Activated CD4-positive, alpha-beta T cell treated with anti-CD3 and anti-CD28 coated beads, Interleukin-2, amount 10 ng/mL, durations not matched to agents 7 days and 5 days (primary cell): Measurements from ENCODE around the gene GADD45GIP1. TPM values are rescaled to one million over a fixed set of nuclear protein-coding genes. Genes with fewer than 3 reads are reported as not detected.

Source experiments
- CTCF ChIA-PET: fragments of 350-600 bp; sonication (Branson Sonifier 250); formaldehyde crosslinking; loops from one replicate; lab custom pipeline; 2021; ENCODE audit warnings: antibody characterized with exemption; lab: Charles Lee
- POLR2A ChIA-PET: fragments of 350-600 bp; sonication (Branson Sonifier 250); formaldehyde crosslinking; loops from one replicate; lab custom pipeline; 2021; ENCODE audit warnings: antibody characterized with exemption; lab: Charles Lee
- DNase-seq: peaks from one replicate; pipeline ENCODE4 v3.0.0-alpha.2; 2020
- H3K27ac Mint-ChIP-seq: one replicate; pipeline ENCODE4 v1.8.0; 2021; ENCODE audit warnings: mild to moderate bottlenecking, moderate library complexity, mixed read lengths
- H3K27me3 Mint-ChIP-seq: one replicate; pipeline ENCODE4 v1.8.0; 2021; ENCODE audit warnings: mixed read lengths
- H3K36me3 Mint-ChIP-seq: one replicate; pipeline ENCODE4 v1.8.0; 2021; ENCODE audit warnings: low read depth, mixed read lengths
- H3K4me1 Mint-ChIP-seq: one replicate; pipeline ENCODE4 v1.8.0; 2021; ENCODE audit warnings: mixed read lengths
- H3K4me3 Mint-ChIP-seq: one replicate; pipeline ENCODE4 v1.8.0; 2021; ENCODE audit warnings: mild to moderate bottlenecking, moderate library complexity, mixed read lengths
- H3K9me3 Mint-ChIP-seq: one replicate; pipeline ENCODE4 v1.8.0; 2021; ENCODE audit warnings: mixed read lengths
- total RNA-seq, 2 experiments: library from RNA; stranded (reverse); gene quantifications; one replicate each; pipeline ENCODE4 v1.2.3, GENCODE V29; 2021

GADD45GIP1 gene
- 10 to 100 TPM; 14.9 to 16.5 TPM for total RNA-seq

DNA sequence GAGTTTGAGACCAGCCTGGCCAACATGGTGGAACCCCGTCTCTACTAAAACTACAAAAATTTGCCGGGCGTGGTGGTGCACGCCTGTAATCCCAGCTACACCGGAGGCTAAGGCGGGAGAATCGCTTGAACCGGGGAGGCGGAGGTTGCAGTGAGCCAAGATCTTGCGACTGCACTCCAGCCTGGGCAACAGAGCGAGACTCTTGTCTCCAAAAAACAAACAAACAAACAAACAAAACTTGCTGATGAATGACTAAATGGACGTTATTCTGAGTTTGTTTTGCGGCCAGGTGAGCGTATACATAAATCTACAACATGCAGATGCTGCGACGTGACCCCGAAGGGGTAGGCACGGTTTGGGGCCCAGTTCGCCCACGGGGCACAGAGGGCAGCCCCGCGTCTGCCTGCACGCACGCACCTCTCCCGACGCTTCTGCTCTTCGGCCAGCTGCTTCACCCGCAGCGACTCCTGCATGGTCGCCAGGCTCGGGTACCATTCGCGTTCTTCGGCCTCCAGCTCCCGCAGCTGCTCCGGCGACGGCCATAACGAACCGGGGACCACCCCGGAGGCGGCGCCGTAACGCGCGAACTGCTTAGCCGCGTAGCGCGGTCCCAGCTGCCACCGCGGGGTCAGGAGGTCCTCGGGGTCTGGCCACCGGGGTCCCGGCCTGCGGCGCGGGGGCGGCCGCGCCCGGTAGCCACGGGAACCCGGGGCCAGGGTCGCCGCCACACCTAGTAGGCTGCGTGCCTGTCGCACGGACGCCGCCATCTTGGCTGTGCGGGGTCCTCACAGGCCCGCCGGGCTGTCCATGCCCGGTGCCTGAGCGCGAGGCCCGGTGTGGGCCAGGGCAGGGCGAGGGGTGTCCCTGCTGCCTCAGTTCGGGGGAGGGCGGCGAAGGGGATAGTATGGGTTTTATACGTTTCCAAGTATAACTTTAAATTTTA is at the start of gene GADD45GIP1:
Gene GADD45GIP1, minus strand, starts transcription at position 778 of the 943 bp plus-strand sequence. Its CDS starts 11 bp downstream, at position 767.
- H3K9me3 Mint-ChIP-seq = no peaks in the 10 kb centered on the region
- peak within 1 kb of the TSS; percentile 87 for H3K4me3 Mint-ChIP-seq
- POLR2A ChIA-PET = interaction anchor here (0.6 kb wide), 1 partner anchor 120 kb away, joined by 3 read pairs; no protein-coding TSS in a partner anchor
- no peaks in the 10 kb centered on the region for H3K27me3 Mint-ChIP-seq
- H3K36me3 Mint-ChIP-seq = peaks cover 20% of the 10 kb centered on the region
- peaks cover 32% of the 10 kb centered on the region for H3K4me1 Mint-ChIP-seq
- H3K27ac Mint-ChIP-seq = peak within 1 kb of the TSS; percentile 98
- CTCF ChIA-PET = interaction anchor here (0.6 to 4.4 kb wide), 2 partner anchors 9 to 149 kb away, joined by 3 to 32 read pairs; no protein-coding TSS in a partner anchor
- peak; percentile 84 for DNase-seq

DNA sequence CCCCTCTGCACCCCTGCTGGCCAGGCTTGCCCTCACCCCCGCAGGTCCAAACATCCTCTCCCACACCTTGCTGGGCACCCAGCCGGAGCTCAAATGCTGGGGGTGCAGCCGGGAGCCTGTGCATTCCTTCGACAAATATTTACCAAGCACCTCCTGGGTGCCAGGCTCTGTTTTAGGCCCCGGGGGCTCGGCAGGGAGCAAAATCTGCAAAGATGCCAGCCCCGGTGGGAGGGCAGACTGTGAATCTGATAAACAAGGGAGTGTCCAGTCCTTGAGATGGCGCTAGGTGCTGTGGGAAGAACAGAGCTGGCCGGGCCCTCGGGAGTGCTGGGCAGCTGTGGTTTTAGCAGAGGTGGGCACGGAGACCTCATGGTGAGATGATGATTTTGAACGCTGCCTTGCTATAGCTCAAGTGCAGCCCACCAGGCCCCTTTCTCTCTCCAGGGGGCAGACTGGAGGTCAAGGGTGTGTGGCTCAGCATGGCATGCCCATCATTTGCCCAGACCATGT is 48.9 kb upstream of the GADD45GIP1 start:
- CTCF ChIA-PET = interaction anchor here (1.1 to 2.1 kb wide), 5 partner anchors 9 to 88 kb away, joined by 3 to 7 read pairs (median 3); no protein-coding TSS in a partner anchor
- DNase-seq = no peak
- H3K36me3 Mint-ChIP-seq = no peaks in the 10 kb centered on the region
- no peak overlapping the region for H3K27ac Mint-ChIP-seq
- peaks cover 16% of the 10 kb centered on the region for H3K27me3 Mint-ChIP-seq
- H3K4me1 Mint-ChIP-seq = no peaks in the 10 kb centered on the region
- no peak overlapping the region for H3K4me3 Mint-ChIP-seq
- no peaks in the 10 kb centered on the region for H3K9me3 Mint-ChIP-seq
- POLR2A ChIA-PET = no interaction called here

DNA sequence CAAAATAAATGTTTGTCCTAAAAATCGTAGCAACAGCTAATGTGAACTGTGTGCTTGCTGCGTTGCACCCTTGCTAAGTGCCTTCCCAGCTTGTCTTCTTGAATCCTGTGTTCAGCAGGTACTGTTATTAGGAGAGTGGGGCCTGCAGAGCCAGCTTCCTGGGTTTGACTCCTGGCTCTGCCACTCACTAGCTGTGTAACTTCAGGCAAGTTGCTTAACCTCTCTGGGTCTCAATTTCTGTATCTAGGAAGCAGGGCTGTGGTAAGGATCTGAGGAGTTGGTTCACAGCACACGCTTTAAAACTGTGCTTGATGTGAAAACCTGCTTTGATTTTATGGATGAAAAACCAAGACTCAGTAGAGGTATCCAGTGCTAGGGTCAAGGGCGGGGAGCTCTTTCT is 48.2 kb upstream of the GADD45GIP1 start:
- CTCF ChIA-PET = interaction anchor here (1.1 to 2.1 kb wide), 5 partner anchors 8 to 56 kb away, joined by 3 to 7 read pairs (median 3); no protein-coding TSS in a partner anchor
- no peaks in the 10 kb centered on the region for H3K9me3 Mint-ChIP-seq
- no peaks in the 10 kb centered on the region for H3K4me1 Mint-ChIP-seq
- POLR2A ChIA-PET = no interaction called here
- DNase-seq = no peak
- no peak overlapping the region for H3K27ac Mint-ChIP-seq
- peaks cover 12% of the 10 kb centered on the region for H3K27me3 Mint-ChIP-seq
- H3K36me3 Mint-ChIP-seq = no peaks in the 10 kb centered on the region
- H3K4me3 Mint-ChIP-seq = no peak overlapping the region

DNA sequence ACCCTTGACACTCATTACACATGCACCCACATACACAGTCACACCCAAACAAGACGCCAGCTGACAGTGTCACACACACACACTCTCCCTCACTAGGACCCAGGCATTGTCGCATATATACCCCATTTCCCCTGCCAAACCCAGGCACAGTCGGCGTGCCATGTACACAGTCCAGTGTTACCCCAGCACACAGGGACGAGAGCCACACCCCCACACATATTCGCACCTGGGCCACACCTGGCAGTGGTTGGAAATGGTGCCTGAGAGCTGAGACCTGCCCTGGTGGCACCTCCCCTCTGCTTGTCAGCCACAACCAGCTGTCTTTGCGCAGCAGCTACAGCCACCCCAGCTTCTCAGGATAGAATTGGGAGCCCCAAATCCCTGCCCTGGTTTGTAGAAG is 47.2 kb upstream of the GADD45GIP1 start:
- no peaks in the 10 kb centered on the region for H3K36me3 Mint-ChIP-seq
- POLR2A ChIA-PET = no interaction called here
- H3K27me3 Mint-ChIP-seq = peaks cover 8% of the 10 kb centered on the region
- no peak overlapping the region for H3K4me3 Mint-ChIP-seq
- no peaks in the 10 kb centered on the region for H3K4me1 Mint-ChIP-seq
- H3K9me3 Mint-ChIP-seq = no peaks in the 10 kb centered on the region
- CTCF ChIA-PET = interaction anchor here (1.0 to 2.1 kb wide), 5 partner anchors 9 to 50 kb away, joined by 3 to 7 read pairs (median 4); no protein-coding TSS in a partner anchor
- no peak overlapping the region for H3K27ac Mint-ChIP-seq
- no peak for DNase-seq

DNA sequence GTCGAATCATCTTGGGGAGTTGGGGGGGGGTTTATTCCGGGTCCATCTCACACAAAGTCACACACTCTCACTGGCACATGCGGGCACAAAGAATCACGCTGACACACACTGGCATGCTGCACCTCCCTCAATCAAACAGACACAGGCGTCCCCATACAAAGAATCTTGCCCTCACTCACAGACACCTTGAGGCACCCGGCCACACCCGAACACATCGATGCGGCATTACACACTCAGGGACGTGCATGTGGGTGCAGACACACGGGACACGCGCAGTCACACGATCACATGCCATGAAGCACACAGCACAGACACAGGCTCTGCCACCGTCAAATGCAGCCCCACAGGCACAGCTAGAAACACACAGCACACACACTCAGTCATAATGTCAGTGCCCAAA is 46.1 kb upstream of the GADD45GIP1 start:
- H3K9me3 Mint-ChIP-seq = no peaks in the 10 kb centered on the region
- no peak overlapping the region for H3K4me3 Mint-ChIP-seq
- H3K27ac Mint-ChIP-seq = no peak overlapping the region
- CTCF ChIA-PET = interaction anchor here (1.4 kb wide), 1 partner anchor 58 kb away, joined by 3 read pairs; no protein-coding TSS in a partner anchor
- H3K36me3 Mint-ChIP-seq = no peaks in the 10 kb centered on the region
- peaks cover 6% of the 10 kb centered on the region for H3K27me3 Mint-ChIP-seq
- POLR2A ChIA-PET = no interaction called here
- no peak for DNase-seq
- H3K4me1 Mint-ChIP-seq = no peaks in the 10 kb centered on the region

DNA sequence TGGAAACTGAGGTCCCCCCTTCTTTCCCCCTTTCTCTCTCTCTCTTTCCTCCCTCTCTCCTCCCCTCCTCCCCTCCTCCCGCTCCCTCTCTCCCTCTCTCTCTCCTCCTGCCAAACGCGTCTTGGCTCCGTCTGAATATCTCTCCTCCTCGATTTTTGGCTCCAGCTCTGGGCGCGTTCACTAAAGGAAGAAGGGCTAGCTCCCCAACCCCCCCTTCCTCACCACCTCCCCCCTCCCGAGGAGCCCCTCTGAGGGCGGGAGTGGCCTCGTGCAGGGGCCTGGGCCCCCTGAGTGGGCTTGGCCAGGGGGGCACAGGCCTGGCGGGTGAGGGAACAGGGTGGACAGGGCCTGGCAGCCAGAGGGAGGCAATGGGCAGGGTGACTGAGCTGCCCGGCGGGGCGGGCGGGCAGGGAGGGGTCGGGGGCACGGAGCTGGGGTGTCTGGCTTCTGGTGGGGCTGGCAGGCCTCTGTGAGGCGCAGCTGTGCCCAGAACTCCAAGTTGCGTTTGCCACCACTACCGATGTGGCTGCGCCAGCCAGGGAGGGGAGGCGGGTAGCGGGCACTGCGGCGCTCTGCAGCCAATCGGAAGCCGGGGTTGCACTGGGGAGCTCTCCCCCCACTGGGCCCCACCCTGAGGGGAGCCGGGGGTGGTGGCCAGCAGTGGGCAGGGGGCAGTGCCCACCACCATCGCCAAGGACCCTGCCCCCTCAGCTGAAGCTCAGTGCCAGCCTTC is 45.3 kb upstream of the GADD45GIP1 start:
- Mint-ChIP-seq H3K4me1 (no peaks in the 10 kb centered on the region), H3K27ac (no peak overlapping the region), H3K9me3 (no peaks in the 10 kb centered on the region), H3K27me3 (peaks cover 5% of the 10 kb centered on the region), H3K4me3 (no peak overlapping the region), H3K36me3 (no peaks in the 10 kb centered on the region)
- ChIA-PET CTCF (interaction anchor here (1.4 kb wide), 1 partner anchor 59 kb away, joined by 3 read pairs; no protein-coding TSS in a partner anchor), POLR2A (no interaction called here)
- no peak for DNase-seq

DNA sequence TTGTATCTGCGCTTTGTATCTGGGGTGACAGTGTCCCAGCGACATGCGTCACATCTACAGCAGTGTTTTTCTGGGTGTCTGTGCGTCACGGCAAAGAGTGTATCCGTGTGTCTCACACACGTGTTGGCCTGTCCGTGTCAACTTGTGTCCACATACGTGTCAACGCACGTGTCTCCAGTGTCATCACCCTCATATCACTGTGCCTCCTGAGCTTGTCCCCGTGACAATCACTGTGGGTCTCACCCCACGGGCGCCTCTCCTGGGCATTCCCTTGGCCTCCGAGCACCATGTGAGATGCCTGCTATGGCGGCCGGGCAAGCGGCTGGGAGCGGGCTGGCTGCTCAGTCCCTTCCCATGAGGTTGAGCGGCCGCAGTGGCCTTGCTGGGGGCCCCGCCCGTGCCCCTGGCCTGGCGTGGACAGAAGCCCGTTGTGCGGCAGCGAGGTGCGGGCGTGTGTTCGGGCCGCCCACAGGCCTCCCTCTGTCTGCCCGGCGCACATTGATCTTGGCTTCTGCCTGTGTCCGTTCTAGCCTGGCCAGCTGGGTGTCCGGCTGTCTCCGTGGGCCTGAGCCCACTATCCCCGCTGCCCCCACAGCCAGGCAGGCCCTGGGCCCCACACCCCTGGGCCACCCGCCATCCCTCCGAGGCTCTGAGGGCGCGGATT is 44.6 kb upstream of the GADD45GIP1 start:
- Mint-ChIP-seq H3K4me3 (no peak overlapping the region), H3K9me3 (no peaks in the 10 kb centered on the region), H3K27ac (no peak overlapping the region), H3K4me1 (no peaks in the 10 kb centered on the region), H3K36me3 (no peaks in the 10 kb centered on the region), H3K27me3 (peaks cover 11% of the 10 kb centered on the region)
- ChIA-PET POLR2A (no interaction called here), CTCF (no interaction called here)
- DNase-seq = no peak

DNA sequence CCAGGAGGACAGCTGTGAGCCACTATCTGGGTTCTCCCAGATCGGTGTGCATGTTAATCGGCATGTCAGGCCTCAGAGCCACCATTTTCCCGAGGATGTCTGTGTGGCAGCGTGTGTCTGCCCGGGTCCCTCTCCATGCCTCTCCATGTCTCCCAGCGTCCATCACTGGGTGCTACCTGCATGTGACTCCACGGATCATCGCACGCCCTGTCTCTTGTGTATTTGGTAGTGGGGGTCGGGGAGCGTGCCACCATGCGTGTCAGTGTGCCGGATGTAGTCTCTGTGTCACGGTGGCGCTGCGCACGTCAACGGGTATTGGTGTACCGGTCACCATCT is 44.1 kb upstream of the GADD45GIP1 start:
- H3K27ac Mint-ChIP-seq = no peak overlapping the region
- DNase-seq = no peak
- CTCF ChIA-PET = interaction anchor here (1.6 to 1.8 kb wide), 2 partner anchors 13 to 23 kb away, joined by 4 to 10 read pairs; no protein-coding TSS in a partner anchor
- no peak overlapping the region for H3K4me3 Mint-ChIP-seq
- H3K9me3 Mint-ChIP-seq = no peaks in the 10 kb centered on the region
- no peaks in the 10 kb centered on the region for H3K36me3 Mint-ChIP-seq
- peaks cover 11% of the 10 kb centered on the region for H3K27me3 Mint-ChIP-seq
- POLR2A ChIA-PET = no interaction called here
- H3K4me1 Mint-ChIP-seq = no peaks in the 10 kb centered on the region

DNA sequence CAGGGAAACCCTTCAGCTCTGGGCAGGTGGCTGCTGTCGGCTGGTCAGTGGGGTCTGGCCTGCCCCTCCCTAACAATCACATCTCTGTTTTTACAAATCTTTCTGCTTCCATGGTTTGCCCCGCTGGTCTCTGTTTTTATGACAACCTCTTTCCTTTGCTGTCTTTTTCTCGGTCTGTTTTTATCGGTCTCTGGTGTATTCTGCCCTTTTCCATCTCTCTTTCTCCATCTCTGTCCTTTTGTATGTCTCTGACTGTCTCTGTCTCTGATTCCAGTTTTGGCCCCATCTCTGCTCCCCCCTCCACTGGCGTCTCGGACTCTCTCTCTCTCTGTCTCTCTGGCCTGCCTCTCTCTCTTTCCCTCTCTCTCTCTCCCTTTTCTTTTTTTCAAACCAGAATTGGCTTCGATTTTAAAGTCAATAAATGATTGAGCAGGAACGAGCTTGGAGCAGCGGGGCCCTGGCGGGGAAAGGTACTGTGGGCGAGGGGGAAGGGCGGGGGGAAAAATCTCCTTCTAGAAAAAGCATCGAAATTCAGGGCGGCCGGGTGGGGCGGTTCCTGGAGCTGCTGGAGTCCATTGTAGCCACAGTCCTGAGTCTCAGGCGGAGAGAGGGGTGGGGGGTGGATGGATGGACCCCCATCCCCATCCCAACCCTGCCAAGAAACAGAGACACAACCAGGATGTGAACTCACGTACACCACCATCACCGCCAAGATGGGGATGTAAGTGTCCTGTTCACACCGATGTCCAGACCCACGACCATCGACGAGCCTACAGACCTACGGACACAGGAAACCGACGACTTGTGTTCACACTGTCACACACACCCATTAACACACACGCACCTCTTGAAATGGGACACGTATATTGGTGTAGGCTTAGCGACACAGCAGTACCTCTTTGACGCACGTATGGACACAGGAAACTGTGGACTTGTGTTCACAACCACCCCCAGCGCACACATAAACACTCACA is 41.2 kb upstream of the GADD45GIP1 start:
- POLR2A ChIA-PET = no interaction called here
- Mint-ChIP-seq H3K27ac (no peak overlapping the region), H3K27me3 (peaks cover 31% of the 10 kb centered on the region), H3K4me3 (no peak overlapping the region), H3K36me3 (peaks cover 3% of the 10 kb centered on the region), H3K9me3 (no peaks in the 10 kb centered on the region), H3K4me1 (peaks cover 7% of the 10 kb centered on the region)
- CTCF ChIA-PET = interaction anchor here (1.0 kb wide), 1 partner anchor 7 kb away, joined by 3 read pairs; no protein-coding TSS in a partner anchor
- DNase-seq = no peak

DNA sequence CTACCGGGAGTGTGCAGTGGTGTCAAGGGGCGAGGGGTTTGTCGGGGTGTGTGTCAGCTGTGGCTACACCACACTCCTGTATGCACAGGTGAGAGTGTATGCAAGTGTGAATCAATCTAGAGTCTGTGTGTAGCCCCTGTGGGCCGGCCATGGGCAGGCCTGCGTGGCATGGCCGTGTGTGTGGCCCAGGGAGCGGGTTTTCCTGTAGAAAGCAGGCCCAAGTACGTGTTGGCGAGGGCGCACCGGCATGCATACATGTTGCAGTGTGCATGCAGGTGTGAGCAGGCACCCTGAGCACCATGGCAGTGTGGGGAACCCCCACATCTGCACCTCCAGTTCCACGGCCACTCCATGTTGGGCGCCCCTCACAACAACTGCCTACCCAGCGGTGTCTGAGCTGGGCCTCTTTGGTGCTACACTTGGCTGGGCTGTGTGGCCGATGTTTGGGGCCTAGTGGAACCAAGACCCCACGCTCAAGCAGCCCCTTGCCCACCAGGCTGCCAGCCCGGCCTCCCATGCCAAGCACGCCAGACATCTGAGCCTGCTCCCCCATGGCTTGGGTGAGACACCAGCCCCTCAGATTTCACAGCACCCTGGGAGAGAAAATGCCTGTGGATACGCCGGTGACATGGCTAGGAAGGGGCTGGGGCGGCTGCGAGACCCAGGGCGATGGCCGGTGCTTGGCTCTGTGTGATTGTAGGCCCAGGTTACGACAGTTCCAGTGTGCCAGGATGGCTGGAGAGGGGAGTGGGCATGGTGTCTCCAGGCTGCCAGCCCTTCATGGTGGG is 40.4 kb upstream of the GADD45GIP1 start:
- peaks cover 31% of the 10 kb centered on the region for H3K27me3 Mint-ChIP-seq
- ChIA-PET POLR2A (no interaction called here), CTCF (interaction anchor here (1.0 kb wide), 1 partner anchor 8 kb away, joined by 3 read pairs; no protein-coding TSS in a partner anchor)
- peaks cover 7% of the 10 kb centered on the region for H3K4me1 Mint-ChIP-seq
- peak overlapping the region; percentile 6 for H3K4me3 Mint-ChIP-seq
- H3K36me3 Mint-ChIP-seq = peaks cover 3% of the 10 kb centered on the region
- no peak for DNase-seq
- no peak overlapping the region for H3K27ac Mint-ChIP-seq
- H3K9me3 Mint-ChIP-seq = no peaks in the 10 kb centered on the region
